ENCODE measurements around the gene RAB10. TPM values are rescaled to one million over a fixed set of nuclear protein-coding genes. Genes with fewer than 3 reads are reported as not detected.
"Not testable (repeated sequence)": the region's sequence is repeated elsewhere in the genome, so short reads cannot be mapped to it uniquely, and the experiment has no call there.

Gene RAB10
- total and polyA plus RNA-seq, 2 donors, result 61.3 to 72.9 TPM

DNA sequence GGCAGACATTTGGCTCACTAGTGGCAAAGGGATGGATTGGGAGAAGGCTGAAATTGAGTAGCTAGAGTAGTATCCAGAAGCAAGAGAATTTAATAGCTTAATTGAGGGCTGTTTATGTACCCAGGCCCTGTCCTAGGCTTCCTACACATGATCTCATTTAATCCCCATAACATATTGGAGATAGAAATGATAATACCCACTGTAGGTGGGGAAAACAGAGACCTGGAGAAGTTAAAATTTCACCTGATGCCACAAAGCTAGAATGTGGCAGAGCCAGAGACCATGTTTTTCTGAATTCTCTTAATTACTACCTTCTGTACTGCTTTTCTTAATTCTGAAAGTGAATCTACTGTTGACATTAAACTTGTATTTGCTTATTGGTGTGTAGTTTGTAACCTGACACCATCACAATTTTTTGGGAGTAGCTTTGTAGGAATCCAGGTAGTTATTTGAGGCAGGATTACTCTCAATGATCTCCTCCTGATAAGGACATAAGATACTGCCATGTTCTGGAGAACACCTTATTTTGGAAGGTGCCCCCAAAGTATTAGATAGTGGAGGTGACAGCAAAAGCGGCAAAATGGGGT is 42.2 kb downstream of the RAB10 start:
- Histone ChIP-seq H3K9me3 (ENCODE audit: control insufficient read depth in 2 of 2, insufficient read depth in 1 of 2, low read length in 1 of 2) (peaks cover 0 to 4% of the 10 kb centered on the region in 2 donors), H3K27me3 (ENCODE audit: control insufficient read depth in 2 of 2, insufficient read depth in 1 of 2, low read length in 1 of 2) (no peaks in the 10 kb centered on the region), H3K27ac (ENCODE audit: low read depth in 1 of 2, low read length in 1 of 2) (no peak overlapping the region), H3K4me3 (ENCODE audit: low read length in 2 of 2) (no peak overlapping the region), H3K36me3 (ENCODE audit: control insufficient read depth in 2 of 2, insufficient read depth in 2 of 2, low read length in 1 of 2) (no peaks in the 10 kb centered on the region), H3K4me1 (ENCODE audit: control insufficient read depth in 2 of 2, insufficient read depth in 2 of 2, low read length in 2 of 2) (no peaks in the 10 kb centered on the region)
- no peak for DNase-seq (ENCODE audit: low read depth in 6 of 9, low spot score in 9 of 9)
- WGBS, result 100% methylated on average over 1 of the region's 1 CpG

DNA sequence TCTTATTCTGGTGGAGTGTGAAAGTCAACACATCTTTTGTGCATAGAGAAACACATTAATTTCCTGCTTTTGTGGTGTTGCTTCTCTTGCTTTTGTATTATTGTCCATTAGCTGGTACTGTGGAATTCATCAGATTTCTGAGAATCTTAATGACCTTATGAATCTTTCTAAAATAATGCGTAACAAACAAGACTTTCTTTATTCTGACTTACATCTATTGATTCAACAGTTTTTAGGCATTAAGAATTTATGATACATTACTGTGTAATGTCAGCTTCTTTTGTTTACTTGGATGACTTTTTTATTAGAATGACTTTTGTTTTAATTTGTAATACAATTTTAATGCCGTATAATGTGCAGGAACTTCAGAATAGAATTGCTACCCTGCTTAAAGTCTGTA is 43.4 kb downstream of the RAB10 start:
- Histone ChIP-seq H3K4me1 (ENCODE audit: control insufficient read depth in 2 of 2, insufficient read depth in 2 of 2, low read length in 2 of 2) (no peaks in the 10 kb centered on the region), H3K4me3 (ENCODE audit: low read length in 2 of 2) (no peak overlapping the region), H3K9me3 (ENCODE audit: control insufficient read depth in 2 of 2, insufficient read depth in 1 of 2, low read length in 1 of 2) (peaks cover 0 to 4% of the 10 kb centered on the region in 2 donors), H3K27me3 (ENCODE audit: control insufficient read depth in 2 of 2, insufficient read depth in 1 of 2, low read length in 1 of 2) (no peaks in the 10 kb centered on the region), H3K27ac (ENCODE audit: low read depth in 1 of 2, low read length in 1 of 2) (no peak overlapping the region), H3K36me3 (ENCODE audit: control insufficient read depth in 2 of 2, insufficient read depth in 2 of 2, low read length in 1 of 2) (no peaks in the 10 kb centered on the region)
- WGBS, result 99% methylated on average over 2 of the region's 2 CpGs
- DNase-seq (ENCODE audit: low read depth in 6 of 9, low spot score in 9 of 9), result no peak

DNA sequence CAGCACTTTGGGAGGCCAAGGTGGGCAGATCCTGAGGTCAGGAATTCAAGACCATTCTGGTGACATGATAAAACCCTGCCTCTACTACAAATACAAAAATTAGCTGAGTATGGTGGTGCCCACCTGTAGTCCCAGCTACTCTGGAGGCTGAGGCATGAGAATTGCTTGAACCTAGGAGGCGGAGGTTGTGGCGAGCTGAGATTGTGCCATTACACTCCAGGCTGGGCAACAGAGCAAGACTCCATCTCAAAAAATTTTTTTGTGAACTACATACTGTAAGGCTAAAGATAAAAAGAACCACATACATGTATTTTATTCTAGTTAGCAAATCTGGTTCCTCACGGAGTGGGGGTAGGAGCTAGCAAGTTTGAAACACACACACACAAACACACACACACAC is 45.1 kb downstream of the RAB10 start:
- no peaks in the 10 kb centered on the region for H3K4me1 ChIP-seq (ENCODE audit: control insufficient read depth in 2 of 2, insufficient read depth in 2 of 2, low read length in 2 of 2)
- DNase-seq (ENCODE audit: low read depth in 6 of 9, low spot score in 9 of 9), result no peak
- no peak overlapping the region for H3K4me3 ChIP-seq (ENCODE audit: low read length in 2 of 2)
- H3K36me3 ChIP-seq (ENCODE audit: control insufficient read depth in 2 of 2, insufficient read depth in 2 of 2, low read length in 1 of 2), result no peaks in the 10 kb centered on the region
- no peaks in the 10 kb centered on the region for H3K27me3 ChIP-seq (ENCODE audit: control insufficient read depth in 2 of 2, insufficient read depth in 1 of 2, low read length in 1 of 2)
- no peak overlapping the region for H3K27ac ChIP-seq (ENCODE audit: low read depth in 1 of 2, low read length in 1 of 2)
- peaks cover 0 to 4% of the 10 kb centered on the region in 2 donors for H3K9me3 ChIP-seq (ENCODE audit: control insufficient read depth in 2 of 2, insufficient read depth in 1 of 2, low read length in 1 of 2)
- WGBS, result 97% methylated on average over 3 of the region's 3 CpGs

DNA sequence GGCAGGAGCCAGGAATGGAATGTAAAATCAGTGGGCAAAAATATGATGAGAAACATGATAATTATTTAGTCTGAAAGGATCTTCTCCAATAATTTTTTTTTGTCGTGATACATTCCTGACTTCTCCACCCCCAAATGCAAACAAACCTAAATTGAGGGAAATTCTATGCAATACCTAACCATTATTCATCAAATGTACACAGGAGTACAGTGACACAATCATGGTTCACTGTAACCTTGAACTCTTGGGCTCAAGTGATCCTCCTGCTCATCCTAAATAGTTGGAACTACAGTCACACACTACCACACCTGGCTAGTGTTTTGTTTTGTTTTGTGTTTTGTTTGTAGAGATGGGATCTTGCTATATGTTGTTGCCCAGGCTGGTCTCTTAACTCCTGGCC is 46.5 kb downstream of the RAB10 start:
- Histone ChIP-seq H3K27ac (ENCODE audit: low read depth in 1 of 2, low read length in 1 of 2) (no peak overlapping the region), H3K4me3 (ENCODE audit: low read length in 2 of 2) (no peak overlapping the region), H3K27me3 (ENCODE audit: control insufficient read depth in 2 of 2, insufficient read depth in 1 of 2, low read length in 1 of 2) (no peaks in the 10 kb centered on the region), H3K9me3 (ENCODE audit: control insufficient read depth in 2 of 2, insufficient read depth in 1 of 2, low read length in 1 of 2) (peaks cover 0 to 4% of the 10 kb centered on the region in 2 donors), H3K4me1 (ENCODE audit: control insufficient read depth in 2 of 2, insufficient read depth in 2 of 2, low read length in 2 of 2) (no peaks in the 10 kb centered on the region), H3K36me3 (ENCODE audit: control insufficient read depth in 2 of 2, insufficient read depth in 2 of 2, low read length in 1 of 2) (no peaks in the 10 kb centered on the region)
- DNase-seq (ENCODE audit: low read depth in 6 of 9, low spot score in 9 of 9), result no peak
- 98% methylated on average over 1 of the region's 1 CpG for WGBS

DNA sequence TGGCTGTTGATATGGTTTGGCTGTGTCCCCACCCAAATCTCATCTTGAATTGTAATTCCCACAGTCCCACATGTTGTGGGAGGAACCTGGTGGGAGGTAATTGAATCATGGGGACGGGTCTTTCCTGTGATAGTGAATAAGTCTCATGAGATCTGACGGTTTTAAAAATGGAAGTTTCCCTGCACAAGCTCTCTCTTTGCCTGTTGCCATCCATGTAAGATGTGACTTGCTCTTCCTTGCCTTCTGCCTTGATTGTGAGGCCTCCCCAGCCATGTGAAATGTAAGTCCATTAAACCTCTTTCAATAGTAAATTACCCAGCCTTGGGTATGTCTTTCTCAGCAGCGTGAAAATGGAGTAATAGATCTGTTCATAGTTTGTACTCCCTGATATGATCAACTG is 47.0 kb downstream of the RAB10 start:
- 97% methylated on average over 3 of the region's 3 CpGs for WGBS
- H3K4me1 ChIP-seq (ENCODE audit: control insufficient read depth in 2 of 2, insufficient read depth in 2 of 2, low read length in 2 of 2), result not testable (repeated sequence)

DNA sequence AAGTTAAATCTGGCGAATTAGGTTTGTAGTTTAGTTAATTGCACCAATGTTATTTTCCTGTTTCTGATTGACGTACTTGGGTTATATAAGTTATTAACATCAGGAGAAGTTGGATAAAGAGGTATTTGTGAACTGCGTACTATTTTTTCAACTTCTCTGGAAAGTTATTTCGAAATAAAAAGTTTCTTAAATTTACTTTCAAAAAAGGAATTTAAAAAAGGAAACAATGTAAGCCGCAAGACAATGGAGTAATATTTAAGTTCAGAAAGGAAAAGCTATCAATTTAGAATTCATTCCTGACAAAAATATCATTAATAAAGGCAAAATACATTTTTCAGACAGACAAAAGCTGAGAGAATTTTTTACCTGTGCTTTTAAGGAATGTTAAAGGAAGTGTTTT is 47.7 kb downstream of the RAB10 start:
- Histone ChIP-seq H3K4me3 (ENCODE audit: low read length in 2 of 2) (no peak overlapping the region), H3K9me3 (ENCODE audit: control insufficient read depth in 2 of 2, insufficient read depth in 1 of 2, low read length in 1 of 2) (peaks cover 0 to 4% of the 10 kb centered on the region in 2 donors), H3K4me1 (ENCODE audit: control insufficient read depth in 2 of 2, insufficient read depth in 2 of 2, low read length in 2 of 2) (no peaks in the 10 kb centered on the region), H3K36me3 (ENCODE audit: control insufficient read depth in 2 of 2, insufficient read depth in 2 of 2, low read length in 1 of 2) (no peaks in the 10 kb centered on the region), H3K27me3 (ENCODE audit: control insufficient read depth in 2 of 2, insufficient read depth in 1 of 2, low read length in 1 of 2) (no peaks in the 10 kb centered on the region), H3K27ac (ENCODE audit: low read depth in 1 of 2, low read length in 1 of 2) (no peak overlapping the region)
- 98% methylated on average over 5 of the region's 5 CpGs for WGBS
- no peak for DNase-seq (ENCODE audit: low read depth in 6 of 9, low spot score in 9 of 9)

More for the DNA sequence above, 47.0 kb downstream of the RAB10 start:
- not testable (repeated sequence) for H3K27ac ChIP-seq (ENCODE audit: low read depth in 1 of 2, low read length in 1 of 2); H3K9me3 ChIP-seq (ENCODE audit: control insufficient read depth in 2 of 2, insufficient read depth in 1 of 2, low read length in 1 of 2); H3K36me3 ChIP-seq (ENCODE audit: control insufficient read depth in 2 of 2, insufficient read depth in 2 of 2, low read length in 1 of 2); DNase-seq (ENCODE audit: low read depth in 6 of 9, low spot score in 9 of 9); H3K27me3 ChIP-seq (ENCODE audit: control insufficient read depth in 2 of 2, insufficient read depth in 1 of 2, low read length in 1 of 2); H3K4me3 ChIP-seq (ENCODE audit: low read length in 2 of 2)

DNA sequence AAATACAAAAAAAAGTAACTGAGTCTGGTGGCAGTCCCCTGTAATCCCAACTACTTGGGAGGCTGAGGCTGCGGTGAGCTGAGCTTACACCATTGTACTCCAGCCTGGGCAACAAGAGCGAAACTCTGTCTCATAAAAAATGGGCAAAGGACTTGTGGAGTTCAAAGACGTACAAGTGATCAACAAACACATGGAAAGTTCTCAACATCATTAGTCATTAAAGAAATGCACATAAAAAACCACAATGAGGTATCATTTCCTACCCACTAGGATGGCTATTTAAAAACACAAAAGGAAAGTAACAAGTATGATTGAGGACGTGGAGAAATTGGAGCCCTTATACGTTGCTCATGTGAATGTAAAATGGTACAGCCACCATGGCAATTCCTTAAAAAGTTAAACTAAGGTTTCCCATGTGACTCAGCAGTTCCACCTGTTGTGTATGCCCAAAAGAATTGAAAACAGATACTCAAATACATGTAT is 52.3 kb downstream of the RAB10 start:
- H3K9me3 ChIP-seq (ENCODE audit: control insufficient read depth in 2 of 2, insufficient read depth in 1 of 2, low read length in 1 of 2), result no peaks in the 10 kb centered on the region
- WGBS, result 90% methylated on average over 5 of the region's 5 CpGs
- no peak overlapping the region for H3K27ac ChIP-seq (ENCODE audit: low read depth in 1 of 2, low read length in 1 of 2)
- H3K27me3 ChIP-seq (ENCODE audit: control insufficient read depth in 2 of 2, insufficient read depth in 1 of 2, low read length in 1 of 2), result no peaks in the 10 kb centered on the region
- no peak for DNase-seq (ENCODE audit: low read depth in 6 of 9, low spot score in 9 of 9)
- peaks cover 0 to 2% of the 10 kb centered on the region in 2 donors for H3K36me3 ChIP-seq (ENCODE audit: control insufficient read depth in 2 of 2, insufficient read depth in 2 of 2, low read length in 1 of 2)
- H3K4me1 ChIP-seq (ENCODE audit: control insufficient read depth in 2 of 2, insufficient read depth in 2 of 2, low read length in 2 of 2), result no peaks in the 10 kb centered on the region
- H3K4me3 ChIP-seq (ENCODE audit: low read length in 2 of 2), result no peak overlapping the region

DNA sequence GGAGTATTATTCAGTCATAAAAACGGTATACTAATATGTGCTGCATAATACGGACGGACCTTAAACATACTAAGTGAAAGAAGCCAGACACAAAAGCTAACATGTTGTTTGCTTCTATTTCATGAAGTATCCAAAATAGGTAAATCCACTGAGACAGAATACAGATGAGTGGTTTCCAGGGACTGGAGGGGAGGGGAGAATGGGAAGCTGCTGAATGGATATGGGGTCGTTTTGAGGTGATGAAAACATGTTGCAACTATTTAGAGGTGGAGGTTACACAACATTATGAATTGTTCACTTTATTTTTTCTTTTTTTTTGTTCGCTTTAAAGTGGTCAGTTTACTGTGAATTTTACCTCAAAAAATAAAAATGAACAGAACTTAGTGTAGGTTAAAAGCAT is 52.9 kb downstream of the RAB10 start:
- Histone ChIP-seq H3K36me3 (ENCODE audit: control insufficient read depth in 2 of 2, insufficient read depth in 2 of 2, low read length in 1 of 2) (peaks cover 0 to 2% of the 10 kb centered on the region in 2 donors), H3K27me3 (ENCODE audit: control insufficient read depth in 2 of 2, insufficient read depth in 1 of 2, low read length in 1 of 2) (no peaks in the 10 kb centered on the region), H3K4me1 (ENCODE audit: control insufficient read depth in 2 of 2, insufficient read depth in 2 of 2, low read length in 2 of 2) (no peaks in the 10 kb centered on the region), H3K9me3 (ENCODE audit: control insufficient read depth in 2 of 2, insufficient read depth in 1 of 2, low read length in 1 of 2) (no peaks in the 10 kb centered on the region), H3K4me3 (ENCODE audit: low read length in 2 of 2) (no peak overlapping the region), H3K27ac (ENCODE audit: low read depth in 1 of 2, low read length in 1 of 2) (no peak overlapping the region)
- DNase-seq (ENCODE audit: low read depth in 6 of 9, low spot score in 9 of 9), result no peak
- 94% methylated on average over 5 of the region's 5 CpGs for WGBS

DNA sequence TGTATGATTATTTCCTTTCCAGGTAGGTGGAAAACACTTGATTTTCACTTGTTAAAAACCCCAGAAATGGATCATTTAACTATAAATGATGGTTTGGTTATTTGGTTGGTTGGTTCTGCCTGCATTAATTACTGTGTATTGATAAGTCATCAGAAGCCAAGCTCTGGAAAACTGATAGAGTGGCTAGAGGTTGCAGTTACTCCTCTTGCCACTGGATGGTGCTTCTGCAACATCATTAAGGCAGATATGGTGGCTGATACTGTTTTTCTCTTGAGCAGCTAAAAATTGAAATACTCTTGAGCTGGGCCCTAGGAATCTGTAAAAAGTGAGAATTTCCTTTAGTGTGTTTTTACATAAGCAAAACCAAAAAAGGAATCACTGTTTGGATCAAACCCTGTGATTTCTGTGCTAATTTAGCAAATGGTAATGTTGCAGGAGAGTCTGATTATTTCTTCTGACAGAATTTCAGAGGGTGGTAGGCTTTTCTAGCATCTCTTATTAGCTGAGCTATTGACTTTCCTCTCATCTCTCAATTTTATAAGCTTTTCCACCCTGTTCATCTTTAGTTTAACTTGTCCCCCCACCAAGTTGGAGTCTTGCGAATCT is 54.3 kb downstream of the RAB10 start:
- H3K36me3 ChIP-seq (ENCODE audit: control insufficient read depth in 2 of 2, insufficient read depth in 2 of 2, low read length in 1 of 2), result peaks cover 0 to 2% of the 10 kb centered on the region in 2 donors
- H3K9me3 ChIP-seq (ENCODE audit: control insufficient read depth in 2 of 2, insufficient read depth in 1 of 2, low read length in 1 of 2), result no peaks in the 10 kb centered on the region
- WGBS, result 100% methylated on average over 1 of the region's 1 CpG
- H3K4me1 ChIP-seq (ENCODE audit: control insufficient read depth in 2 of 2, insufficient read depth in 2 of 2, low read length in 2 of 2), result no peaks in the 10 kb centered on the region
- H3K27me3 ChIP-seq (ENCODE audit: control insufficient read depth in 2 of 2, insufficient read depth in 1 of 2, low read length in 1 of 2), result no peaks in the 10 kb centered on the region
- no peak overlapping the region for H3K4me3 ChIP-seq (ENCODE audit: low read length in 2 of 2)
- peak in 2 of 9 donors; percentile 10 to 34 for DNase-seq (ENCODE audit: low read depth in 6 of 9, low spot score in 9 of 9)
- H3K27ac ChIP-seq (ENCODE audit: low read depth in 1 of 2, low read length in 1 of 2), result no peak overlapping the region

All from thymus (tissue), 11 donors.